ENCODE data around the gene CYLD.
A peak's percentile ranks its signal among the peaks of the same experiment; 100 is the strongest.

Gene CYLD

DNA sequence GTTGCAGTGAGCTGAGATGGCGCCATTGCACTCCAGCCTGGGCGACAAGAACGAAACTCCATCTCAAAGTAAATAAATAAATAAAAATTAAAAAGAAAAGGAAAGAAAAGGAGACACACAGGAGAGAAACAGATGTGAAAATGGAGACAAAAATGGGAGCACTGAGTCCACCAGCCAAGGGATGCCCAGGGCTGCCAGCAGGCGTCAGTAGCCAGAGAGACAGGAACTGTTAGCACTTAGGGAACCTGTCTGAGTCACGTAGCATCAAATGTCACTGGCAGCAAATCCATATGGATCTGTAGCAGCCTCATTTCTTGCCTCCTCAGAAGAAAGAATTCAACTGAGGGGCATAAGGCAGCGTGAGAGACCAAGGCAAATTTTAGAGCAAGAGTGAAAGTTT is 79.7 kb downstream of the CYLD start:
- ATAC-seq, result no peak

DNA sequence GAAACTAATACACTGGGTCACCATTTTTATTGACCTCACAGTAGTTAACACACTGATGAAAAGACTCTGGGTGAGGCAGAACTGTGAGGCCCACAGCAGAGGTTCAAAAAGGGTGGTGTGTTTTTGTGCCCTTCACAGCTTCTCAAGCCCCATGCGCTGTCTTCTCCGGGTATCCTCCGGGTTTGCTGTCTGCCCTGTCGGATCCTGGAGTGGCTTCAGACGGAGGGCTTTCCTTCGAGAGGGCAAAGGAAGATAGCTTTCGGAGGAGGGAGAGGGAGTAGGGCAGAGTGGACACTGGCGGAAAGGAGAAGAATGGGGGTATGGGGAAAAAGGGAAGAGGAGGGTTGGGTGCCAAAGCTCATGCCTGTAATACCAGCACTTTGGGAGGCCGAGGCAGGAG is 80.8 kb downstream of the CYLD start:
- ATAC-seq, result no peak

DNA sequence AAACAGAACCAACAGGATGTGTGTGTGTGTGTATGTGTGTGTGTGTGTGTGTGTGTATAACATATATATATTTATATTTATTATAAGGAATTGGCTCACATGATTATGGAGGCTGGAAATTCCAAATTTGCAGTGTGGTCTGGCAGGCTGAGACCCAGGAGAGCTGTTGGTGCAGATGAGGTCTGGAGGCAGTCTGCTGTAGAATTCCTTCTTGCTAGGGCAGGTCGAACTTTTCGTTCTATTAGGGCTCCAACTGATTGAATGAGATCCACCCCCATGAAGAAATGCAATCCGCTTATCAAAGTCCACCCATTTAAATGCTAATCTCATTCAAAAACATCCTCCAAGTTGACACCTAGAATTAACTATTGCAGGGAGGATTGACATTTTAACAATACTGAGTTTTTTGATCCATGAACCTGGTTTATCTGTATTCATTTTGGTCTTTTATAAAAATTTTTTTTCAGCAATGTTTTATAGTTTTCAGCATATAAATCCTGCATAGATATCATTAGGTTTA is 85.0 kb downstream of the CYLD start:
- ATAC-seq, result no peak

DNA sequence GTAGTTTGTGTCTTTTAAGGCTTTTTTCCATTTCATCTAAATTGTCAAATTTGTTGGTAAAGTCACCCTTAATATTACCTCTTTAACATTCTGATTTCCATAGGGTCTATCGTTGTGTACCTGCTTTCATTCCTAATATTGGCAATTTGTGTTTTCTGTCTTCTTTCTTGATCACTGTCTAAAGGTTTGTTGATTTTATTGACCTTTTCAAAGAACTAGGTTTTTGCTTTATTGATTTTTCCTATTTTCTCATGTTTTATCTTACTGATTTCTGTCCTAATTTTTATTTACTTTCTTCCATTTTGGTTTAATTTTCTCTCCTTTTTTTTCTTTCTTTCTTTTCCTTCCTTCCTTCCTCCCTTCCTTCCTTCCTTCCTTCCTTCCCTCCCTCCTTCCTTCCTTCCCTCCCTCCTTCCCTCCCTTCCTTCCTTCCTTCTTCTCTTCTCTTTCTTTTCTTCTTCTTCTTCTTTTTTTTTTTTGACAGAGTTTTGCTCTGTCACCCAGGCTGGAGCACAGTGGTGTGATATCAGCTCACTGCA is 86.3 kb downstream of the CYLD start:
- no peak for ATAC-seq

DNA sequence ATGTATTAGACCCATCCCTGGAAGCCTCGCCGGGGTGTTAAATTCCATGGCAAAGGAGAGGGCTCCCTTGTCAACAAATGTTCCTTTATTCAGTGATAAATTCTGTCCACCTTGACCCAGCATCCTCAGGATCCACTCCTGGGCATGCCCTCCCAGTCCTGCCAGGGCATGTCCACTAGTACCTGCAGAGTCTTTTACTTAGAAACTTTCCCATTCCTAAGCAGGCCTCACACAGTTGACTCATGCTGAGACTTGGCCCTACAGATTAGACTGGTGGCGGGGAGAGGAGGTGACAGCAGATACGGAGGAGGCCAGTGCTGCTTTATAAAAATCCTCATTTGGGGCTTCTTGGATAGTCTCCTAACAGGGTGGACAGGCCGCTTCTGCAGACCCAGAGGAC is 88.8 kb downstream of the CYLD start:
- ATAC-seq, result no peak

DNA sequence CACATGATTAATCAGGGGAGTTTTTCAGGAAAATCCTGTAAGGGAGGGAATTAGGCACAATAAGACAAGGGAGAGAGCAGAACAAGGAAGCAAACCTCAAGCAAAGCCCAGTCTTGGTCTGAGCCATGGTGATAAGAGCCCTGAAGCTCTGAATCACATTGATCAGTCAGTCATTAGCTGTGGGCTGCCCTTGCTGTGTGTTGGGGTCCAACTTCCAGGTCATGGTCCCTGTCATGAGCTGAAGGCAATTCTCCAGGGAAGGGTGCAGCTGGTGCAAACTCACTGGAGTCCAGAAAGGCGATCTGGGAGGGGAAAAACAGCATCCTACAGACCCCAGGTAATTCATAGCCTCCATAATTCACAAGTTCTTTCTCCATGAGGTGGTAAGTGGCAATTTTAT is 89.9 kb downstream of the CYLD start:
- no peak for ATAC-seq

DNA sequence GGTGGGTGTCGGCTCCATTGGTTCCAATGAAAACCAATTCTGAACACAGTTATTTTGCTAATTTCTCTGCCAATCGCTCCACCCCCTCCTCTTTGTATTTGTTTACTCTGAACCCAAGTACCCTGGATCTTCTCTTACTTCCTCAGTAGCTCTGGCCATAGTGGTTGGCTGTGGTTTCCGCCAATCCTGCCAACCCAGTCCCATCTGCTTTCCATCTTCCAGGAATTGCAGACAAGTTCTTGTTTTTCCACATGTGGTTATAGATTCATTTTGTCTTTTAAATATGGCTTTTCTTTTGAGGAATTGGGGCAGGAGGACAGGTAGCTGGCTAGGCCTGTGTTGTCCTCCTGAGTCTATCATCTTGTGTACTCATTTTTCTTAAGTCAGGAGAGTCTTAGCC is 92.0 kb downstream of the CYLD start:
- no peak for ATAC-seq

DNA sequence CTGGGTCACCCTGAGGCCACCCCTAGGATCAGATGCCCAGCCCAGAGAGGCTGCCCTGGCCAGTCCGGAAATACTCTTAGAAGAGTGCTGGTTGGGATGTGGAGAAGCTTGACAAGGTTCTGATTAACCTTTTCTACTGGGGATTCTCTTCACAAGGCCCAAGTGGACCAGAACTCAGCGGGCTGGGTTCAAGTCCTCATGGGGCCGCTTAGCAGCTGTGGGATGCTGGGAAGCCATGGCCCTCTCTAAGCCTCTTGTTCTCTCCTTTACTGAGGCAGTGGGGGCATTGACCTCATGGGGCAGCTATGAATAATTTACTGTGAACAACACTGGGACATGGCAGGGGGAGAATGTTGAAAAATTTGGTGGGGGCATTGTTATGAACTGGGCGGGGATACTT is 92.8 kb downstream of the CYLD start:
- ATAC-seq, result no peak

DNA sequence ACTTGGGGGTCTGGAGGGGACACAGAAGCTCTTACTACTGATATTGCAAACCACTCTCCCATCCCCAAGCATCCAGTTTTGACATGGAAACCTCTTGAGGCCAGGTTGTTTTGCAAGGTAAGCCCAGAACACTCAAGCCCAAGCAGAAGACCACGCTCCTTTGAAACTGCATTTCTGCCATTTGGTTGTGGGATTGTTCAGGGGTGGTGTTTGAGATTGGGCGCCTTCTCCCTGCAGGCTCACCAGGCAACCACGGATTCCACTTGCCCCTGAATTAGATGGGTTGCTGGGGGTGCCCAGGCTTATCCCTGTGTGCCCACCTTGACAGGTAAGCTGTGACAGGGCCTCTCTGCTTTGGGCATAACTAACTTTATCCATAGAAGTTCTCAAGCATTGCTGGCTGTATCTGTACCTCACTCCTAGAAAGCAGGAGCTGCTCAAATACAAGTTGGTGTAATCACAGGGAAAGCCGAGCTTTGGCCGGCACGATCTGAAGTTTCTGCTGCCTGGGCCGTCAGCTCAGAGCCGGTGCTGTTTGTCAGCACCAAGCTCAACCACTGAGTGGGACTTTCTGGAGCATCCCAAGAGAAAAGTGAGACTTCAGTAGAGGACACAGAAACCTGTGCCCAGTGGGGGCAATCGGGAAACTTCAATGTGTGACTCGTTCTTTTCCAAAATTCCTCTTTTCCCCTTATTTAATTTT is 93.6 kb downstream of the CYLD start:
- no peak for ATAC-seq

DNA sequence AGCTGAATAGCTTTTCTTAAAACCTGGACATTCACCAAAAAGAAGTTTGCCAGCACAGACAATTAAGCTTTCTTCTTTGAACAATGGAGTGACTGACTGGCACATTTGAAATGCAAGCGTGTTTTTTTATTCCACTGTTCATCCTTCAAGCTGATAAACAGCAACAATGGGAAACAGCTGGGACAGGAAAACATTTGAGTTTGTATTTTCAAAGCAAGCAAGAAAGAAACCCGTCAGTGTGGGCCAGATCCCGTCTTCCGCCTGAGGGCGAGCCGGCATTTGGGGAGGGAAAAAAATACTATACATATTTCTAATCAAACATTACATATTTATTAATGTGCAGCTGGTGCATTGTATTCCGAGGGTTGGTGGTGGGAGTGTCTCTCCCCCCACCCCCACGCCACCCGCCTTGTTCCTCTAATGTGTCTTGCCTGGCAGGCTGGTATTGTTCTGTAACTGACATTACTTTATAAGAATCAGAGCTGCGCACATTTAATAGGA is 94.3 kb downstream of the CYLD start:
- no peak for ATAC-seq

DNA sequence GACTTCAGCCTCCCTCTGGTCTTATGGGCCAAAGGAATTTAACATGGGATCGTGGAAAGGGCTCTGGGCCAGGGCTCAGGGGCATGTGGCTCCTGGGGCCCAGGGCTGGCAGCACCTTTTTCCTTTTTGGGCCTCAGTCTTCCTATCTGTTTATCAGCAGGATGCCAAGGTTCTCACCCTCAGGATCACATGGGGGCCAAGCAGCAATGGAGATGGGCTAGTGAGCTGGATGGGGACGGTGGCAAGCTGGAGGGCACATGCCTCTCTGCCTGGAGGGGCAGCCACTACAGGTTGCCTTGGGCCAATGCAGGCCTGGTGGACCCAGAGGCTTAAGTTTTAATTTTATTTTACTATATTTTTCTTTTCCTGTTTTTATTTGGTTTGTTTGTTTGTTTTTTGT is 95.4 kb downstream of the CYLD start:
- no peak for ATAC-seq

DNA sequence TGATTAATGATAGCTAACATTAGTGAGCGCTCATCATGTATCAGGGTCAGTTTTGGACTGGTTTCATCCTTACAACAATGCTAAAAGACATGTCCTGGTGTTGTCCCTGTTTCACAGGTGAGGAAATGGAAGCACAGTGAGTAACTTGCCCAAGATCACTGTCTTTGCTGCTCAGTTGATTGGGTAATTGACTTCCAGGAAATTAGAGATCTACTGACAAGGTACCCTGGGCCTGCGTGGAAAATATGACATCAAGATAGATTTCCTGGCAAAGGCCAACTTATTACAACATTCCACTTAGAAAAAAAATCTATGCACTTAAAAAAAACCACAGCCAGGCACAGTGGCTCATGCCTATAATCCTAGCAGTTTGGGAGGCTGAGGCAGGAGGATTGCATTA is 96.3 kb downstream of the CYLD start:
- no peak for ATAC-seq

DNA sequence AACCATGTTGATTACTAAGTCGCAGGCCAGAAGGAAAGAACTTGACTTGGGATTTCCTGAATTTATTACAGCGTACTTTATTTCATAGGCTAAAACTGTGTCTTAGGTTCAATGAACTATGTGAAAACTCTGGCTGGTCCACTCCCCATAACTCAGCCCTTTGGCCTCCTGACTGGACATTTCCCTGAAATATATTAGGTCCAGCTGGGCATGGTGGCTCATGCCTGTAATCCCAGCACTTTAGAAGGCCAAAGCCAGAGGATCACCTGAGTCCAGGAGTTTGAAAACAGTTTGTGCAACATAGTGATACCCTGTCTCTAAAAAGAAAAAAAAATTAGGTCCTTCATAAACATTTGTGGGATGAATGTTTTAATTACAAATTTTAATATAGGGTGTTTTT is 97.0 kb downstream of the CYLD start:
- ATAC-seq, result no peak

DNA sequence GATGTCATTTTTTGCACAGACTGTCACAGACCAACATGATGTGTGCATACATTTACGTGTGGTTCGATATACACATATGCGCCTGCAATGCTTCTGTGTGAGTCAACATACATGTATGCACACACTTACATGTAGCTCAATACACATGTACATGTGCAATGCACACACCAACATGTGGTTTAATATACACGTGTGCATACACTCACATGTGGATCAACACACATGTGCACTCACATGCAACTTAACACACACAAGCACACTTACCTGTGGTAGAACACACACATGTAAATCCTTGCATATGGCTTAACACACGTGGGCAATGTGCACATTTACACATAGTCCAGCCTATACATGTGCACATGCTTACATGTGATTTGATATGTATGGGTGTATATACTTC is 97.5 kb downstream of the CYLD start:
- no peak for ATAC-seq

DNA sequence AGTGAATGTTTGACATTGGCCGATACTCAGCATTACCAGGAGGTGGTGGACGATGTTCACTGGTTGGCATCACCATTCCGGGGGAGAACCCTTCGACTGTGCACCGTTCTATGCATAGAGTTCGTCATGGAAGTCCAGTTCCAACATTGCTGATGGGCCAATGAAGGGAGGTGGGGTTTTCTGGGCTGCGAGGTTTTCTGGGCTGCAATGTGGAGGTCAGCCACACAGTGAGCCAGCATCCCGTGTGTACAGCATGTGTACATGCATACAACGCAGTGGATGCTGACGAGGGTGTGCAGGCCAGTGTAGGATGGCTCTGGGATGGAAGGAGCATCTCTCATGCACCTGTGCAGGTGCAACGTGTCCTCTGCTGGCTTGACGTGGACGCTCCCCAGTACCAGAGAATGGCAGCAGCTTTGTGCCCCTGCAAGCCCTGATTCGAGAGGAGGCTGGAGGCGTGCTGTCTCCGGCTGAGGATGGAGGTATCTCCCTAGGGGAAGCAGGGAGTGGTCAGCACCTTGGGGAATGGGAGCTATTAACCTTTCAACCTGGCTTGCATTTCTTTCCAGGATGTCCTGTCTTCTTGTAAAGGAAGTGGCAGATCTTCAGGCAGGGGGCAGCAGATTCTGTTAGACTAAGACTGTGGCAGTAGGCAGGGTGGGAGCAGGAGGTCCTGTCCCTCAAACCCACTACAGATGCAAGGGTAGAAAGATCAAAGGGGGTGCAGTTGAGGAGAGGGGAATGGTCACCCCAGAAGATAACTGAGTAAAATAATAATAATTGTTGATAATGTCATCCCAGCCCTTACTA is 98.2 kb downstream of the CYLD start:
- no peak for ATAC-seq

DNA sequence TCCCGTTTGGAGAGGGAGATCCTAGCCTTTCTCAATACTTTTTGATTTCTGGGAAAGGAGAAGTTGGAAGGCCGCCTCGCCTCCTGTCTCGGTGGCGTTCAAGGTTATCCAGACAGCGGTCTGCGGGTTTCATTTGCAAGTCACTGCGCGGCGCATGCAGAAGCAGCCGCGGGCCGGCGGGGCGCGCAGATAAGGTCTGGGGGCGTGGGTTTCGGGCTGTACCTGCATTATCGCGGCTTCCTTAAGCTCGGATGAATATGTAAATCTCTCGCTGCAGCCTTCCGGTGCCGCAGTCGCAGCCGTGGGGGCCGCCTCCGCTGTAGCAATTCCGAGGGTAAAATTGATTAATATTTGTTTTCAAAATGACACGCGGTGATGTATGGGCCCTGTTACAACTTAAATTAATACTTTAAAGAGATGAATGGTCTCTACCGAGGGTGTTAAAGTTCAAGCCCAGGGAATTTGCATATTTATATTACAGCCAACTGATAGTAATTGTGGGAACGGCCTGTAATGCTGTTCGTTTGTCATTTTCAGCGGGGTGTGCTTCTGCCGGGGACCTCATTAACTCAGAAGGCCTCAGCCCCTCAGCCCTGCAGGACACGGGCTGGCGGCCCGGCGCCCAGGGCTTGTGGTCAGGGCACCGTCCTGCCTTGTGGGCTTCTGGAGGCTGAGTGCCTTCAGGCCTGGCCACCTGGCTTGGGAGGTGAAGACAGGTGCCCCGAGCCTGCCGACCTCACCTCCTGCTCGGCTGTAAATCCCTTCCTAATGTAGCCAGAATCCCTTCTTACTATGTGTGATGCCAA is 99.4 kb downstream of the CYLD start:
- peak; percentile 44 to 71 for ATAC-seq

DNA sequence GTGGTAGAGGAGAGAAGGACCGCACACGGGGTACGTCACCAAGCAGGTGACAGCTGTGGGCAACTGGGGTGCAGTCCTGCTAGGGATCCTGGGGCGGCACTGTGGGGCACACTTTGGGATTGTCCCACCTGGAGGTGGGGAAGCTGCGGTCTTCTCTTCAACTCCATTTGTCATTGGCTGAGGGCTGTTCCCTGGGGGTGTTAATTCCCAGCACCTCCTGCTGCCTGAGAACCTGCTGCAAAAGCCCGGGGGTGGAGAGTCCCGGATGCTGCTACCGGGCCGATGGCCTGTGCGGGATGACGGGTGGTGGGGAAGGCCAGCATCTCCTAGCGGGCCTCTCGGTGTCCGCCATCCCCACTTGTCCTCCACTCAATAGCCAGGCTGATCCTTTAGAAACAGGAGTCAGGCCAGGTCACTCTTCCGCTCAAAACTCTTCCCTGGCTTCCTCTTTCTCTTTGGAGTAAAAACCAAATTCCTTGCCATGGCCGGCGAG is 100.2 kb downstream of the CYLD start:
- ATAC-seq, result no peak

DNA sequence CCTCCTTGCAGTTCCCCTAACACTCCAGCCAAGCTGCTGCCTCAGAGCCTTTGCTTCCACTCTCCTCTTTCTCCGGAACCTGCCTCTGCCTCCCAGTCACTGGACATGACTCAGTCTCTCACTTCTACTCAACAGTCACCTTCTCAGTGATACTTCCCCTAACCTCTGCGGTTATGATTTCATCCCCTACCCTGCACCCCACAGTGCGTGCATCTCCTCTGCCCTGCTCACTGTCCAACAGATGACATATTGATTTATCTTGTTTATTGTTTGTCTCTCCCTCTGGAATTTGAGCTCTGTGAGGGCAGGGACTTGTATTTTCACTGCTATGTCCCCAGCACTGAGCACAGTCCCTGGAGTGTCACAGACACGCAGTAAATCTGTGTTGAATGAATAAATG is 100.7 kb downstream of the CYLD start:
- ATAC-seq, result peak; percentile 76 to 81

DNA sequence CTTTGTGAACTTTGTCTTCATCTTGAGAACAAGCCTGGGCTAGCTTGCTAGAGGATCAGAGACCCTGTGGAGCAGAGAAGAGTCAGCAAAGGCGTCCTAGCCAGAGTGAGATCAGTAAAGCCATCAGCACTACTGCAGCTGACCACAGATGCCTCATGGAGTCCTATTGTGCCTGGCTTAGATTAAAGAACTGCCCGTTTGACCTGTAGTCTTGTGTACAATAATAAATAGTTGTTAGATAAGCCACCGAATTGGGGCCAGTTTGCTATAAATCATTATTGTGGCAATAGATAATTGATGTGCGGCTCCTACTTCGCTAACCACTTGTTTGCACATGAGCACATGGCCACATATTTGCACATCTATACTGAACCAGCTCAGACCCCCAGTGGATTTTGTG is 103.0 kb downstream of the CYLD start:
- no peak for ATAC-seq

DNA sequence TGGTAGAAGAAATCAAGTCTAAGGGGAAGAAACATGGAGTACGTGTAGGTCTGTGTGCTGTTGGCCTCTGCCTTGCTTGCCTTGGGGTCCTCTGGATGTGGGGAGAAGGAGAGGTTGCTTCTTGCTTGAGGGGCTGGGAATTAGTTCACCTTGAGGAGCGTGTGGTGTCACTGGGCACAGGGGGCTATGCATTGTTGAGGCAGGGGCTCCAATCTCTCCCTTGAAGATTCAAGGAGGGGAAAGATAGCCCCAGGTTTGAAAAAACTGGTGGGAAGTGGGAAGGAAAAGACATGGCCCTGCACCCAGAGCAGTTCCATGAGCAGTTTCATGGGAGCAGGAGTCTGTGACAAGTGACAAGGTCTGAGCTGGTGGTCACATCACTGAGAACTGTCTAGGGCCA is 103.4 kb downstream of the CYLD start:
- ATAC-seq, result no peak

DNA sequence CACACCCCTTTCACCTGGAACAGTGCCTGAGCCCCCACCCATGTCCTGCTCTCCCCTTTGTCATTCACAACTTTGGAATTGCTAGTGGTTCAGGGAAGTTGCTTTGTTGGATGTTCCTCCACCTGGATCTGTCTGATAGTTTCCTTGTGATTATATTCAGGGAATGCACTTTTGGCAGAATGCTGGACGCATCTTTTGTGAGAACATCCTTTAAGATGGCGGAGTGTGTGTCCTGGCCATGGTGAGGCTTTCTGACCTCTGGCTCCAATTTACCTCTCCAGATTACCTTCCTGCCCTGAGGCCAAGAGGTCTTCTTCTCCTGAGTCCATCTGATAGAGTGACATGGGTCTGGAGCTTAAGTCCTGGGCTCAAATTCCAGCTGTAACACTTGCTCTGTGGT is 104.6 kb downstream of the CYLD start:
- no peak for ATAC-seq

DNA sequence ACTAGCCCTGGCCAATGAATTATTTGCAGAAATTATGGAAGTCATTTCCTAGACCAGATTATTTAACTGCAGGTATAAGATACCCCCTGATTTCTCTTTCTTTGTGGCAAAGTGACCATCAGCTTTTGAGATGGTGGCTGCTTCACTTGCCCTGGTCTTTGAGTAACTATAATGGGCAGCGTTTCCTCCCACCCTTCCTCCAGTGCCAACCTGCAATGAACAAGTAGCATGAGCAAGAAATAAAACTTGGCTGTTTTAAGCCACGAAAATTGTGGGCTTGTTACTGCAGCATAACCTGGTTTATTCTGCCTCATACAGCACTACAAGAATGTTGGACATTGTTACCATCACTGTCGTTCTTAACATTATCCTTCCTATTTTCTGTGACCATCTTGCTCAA is 105.3 kb downstream of the CYLD start:
- no peak for ATAC-seq
